GM12873 (cell line): ENCODE results near the gene PCDH15.

Experiments used
- CTCF ChIP-seq: IDR thresholded peaks from 2 replicates; pipeline ENCODE4 v1.5.1; 2012; ENCODE audit warnings: low read depth, mild to moderate bottlenecking, moderate library complexity, low read length, control low read depth; ENCODE audit not compliant: insufficient read depth; ENCODE audit errors: missing control alignments

PCDH15 gene

DNA sequence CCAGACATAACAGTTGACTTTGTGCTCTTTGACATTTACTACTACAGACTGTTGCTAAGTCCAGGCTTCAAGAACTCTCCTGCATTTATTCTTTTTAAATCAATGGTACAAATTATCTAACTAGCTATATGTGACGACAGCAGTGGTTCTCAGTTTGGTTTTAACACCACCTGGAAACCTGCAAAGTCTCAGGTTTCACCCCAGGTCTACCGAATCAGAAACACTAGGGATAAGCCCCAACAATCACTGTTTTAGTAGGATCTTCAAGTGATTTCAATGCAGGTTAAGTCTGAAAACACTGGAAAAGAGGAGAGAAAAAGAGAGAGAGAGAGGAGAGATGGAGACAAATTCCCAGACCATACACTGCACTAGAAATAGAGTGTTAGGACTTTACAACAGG is 519.0 kb downstream of the PCDH15 start:
- no peak for TF ChIP-seq CTCF

DNA sequence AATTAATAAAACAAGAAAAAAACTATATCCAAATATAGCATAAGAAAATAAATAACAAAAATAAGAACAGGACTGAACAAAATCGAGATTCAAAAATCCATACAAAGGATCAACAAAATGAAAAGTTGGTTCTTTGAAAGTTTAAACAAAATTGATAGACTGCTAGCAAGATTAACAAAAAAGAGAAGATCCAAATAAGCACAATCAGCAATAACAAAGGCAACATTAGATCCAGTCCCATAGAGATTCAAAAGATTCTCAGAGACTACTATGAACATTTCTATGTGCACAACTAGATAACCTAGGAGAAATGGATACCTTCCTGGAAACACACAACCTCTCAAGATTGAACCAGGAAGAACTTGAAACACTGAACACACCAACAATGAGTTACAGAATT is 534.6 kb downstream of the PCDH15 start:
- TF ChIP-seq CTCF = no peak

- no peak for TF ChIP-seq CTCF
These were observed 538.3 kb downstream of the PCDH15 start for GRCh38 chr10:54262726-54263125.

DNA sequence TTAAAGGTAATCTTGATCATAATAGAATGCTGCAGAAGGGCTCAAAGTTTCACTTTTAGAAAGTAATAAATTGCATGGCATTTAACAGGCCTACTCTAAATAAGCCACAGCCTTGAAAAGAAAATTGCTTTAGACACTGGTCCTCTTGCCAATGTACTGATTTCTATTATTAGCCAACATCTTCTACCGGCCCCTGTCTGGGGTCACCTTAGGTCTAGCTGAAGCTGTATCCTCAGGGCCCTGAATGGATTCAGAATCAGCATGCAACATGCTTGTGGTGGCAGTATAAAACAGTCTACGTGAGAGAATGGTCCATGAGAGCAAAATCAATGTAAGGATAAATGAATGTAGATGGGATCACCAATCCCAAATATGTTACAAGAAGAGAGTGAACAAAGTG is 541.9 kb downstream of the PCDH15 start:
- TF ChIP-seq CTCF = no peak

GRCh38 chr10:54234832-54235231 is 566.2 kb downstream of the PCDH15 start:
- TF ChIP-seq CTCF = no peak

GRCh38 chr10:54203401-54203800 is 597.6 kb downstream of the PCDH15 start:
- no peak for TF ChIP-seq CTCF

DNA sequence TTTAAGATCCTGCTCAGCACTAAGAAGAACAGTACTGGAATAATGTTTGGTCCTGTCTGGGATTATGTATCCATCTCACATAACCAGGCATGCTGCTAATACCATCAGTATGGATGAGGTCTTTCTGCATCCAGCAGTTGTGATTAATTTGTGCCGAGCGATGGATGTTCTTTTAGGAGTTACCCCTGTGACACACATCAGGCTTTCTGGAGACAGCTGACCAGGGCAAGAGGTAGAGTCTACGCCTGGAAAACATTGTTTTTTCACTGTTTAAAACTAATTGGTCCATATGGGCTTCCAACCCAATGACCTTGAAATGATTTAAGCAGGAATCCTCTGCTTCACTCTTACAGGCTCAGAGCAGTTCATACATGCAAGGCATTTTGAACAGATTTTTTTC is 603.0 kb downstream of the PCDH15 start:
- TF ChIP-seq CTCF = no peak

- TF ChIP-seq CTCF = no peak
These were observed 606.2 kb downstream of the PCDH15 start for GRCh38 chr10:54194806-54195205.
